T-helper 1 cell treated with Interleukin-12 subunit alpha and Interleukin-12 subunit beta and Interleukin-4 antibody, amounts not matched to agents 30 ng/mL and 1 ng/mL, for 36 hours (primary cell): ENCODE data around the gene TTC21A. TPM values are rescaled to one million over a fixed set of nuclear protein-coding genes. Genes with fewer than 3 reads are reported as not detected.

Experiments used
- intact Hi-C: fragments of 100-400 bp; cut with micrococcal nuclease; formaldehyde crosslinking; loops from one replicate; pipeline ENCODE4 v1.15.1; 2024
- total RNA-seq: library from RNA; stranded (reverse); gene quantifications from 2 replicates; pipeline ENCODE4 v1.2.3, GENCODE V29; 2022

Gene TTC21A
- total RNA-seq, 1 donor from 2014 or later, result 5.1 TPM

DNA sequence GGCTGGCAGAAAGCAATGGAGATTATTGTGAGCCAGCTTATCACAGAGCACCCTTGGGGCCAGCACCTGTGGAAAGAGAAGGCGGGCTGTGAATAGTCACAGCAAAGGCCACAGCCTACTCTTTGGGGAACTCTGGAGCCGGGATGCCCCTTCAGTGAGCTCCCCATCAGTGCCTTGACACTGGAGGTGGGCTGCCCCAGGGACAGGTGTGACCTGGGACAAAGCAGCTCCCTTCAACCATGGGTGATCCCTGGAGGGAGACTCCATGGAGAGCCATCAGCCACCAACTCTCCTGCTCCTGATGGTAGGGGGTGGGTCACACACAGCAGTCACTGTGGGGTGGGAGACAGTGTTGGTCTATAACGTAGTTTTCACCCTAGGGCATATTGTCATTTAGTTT is 5.8 kb downstream of the TTC21A start:
- intact Hi-C loops, result no loop called here

DNA sequence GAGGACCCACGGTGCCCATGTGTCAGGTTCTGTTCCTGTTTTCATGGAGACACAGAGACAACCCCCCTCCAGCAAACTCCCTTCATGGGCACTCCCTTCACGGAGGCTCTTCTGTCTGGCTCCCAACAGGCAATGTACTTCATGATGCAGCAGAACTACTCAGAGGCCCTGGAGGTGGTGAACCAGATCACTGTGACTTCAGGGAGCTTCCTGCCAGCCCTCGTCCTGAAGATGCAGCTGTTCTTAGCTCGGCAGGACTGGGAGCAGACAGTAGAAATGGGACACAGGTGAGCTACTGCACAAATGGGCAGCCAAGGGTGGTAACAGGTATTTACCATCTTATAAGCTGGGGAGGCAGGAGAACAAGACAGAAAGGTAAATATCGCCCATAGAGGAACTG is 7.0 kb downstream of the TTC21A start:
- intact Hi-C loops, result no loop called here

DNA sequence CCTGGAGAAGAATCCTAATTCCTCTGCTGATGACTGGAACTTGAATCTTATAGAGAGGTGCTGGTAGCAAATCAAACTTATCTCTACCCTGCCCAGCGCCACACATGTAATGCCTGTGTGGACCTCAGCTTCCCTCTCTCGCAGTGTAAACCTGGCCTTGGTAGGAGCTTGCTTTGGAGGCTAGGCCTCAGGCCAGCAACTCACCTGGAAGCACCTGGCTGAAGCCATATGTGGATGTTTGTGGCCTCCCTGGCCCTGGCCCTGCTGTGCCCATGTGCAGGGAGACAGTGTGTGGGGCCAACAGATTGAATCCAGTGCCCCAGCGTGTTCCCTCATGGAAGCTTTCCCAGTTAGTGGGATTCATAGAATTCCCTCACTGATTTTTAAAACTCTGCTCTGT is 8.4 kb downstream of the TTC21A start:
- intact Hi-C loops, result no loop called here

DNA sequence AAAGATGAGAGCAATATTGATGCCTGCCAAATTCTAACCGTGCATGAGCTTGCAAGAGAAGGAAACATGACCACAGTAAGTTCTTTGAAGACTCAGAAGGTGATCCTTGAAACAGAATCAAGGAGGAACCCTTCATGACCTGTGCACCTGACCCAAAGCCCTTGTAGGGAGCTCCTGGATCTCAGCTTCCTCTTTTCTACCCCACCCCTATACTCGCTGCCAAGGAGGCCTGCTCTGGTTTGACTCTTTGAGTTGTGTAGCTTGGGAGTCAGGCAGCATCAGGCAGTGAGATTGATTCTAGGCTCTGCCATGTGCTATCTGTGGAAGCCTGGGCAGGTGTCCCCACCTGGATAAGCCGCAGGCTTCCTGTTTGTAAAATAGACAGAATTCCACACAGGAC is 10.6 kb downstream of the TTC21A start:
- intact Hi-C loops, result no loop called here

DNA sequence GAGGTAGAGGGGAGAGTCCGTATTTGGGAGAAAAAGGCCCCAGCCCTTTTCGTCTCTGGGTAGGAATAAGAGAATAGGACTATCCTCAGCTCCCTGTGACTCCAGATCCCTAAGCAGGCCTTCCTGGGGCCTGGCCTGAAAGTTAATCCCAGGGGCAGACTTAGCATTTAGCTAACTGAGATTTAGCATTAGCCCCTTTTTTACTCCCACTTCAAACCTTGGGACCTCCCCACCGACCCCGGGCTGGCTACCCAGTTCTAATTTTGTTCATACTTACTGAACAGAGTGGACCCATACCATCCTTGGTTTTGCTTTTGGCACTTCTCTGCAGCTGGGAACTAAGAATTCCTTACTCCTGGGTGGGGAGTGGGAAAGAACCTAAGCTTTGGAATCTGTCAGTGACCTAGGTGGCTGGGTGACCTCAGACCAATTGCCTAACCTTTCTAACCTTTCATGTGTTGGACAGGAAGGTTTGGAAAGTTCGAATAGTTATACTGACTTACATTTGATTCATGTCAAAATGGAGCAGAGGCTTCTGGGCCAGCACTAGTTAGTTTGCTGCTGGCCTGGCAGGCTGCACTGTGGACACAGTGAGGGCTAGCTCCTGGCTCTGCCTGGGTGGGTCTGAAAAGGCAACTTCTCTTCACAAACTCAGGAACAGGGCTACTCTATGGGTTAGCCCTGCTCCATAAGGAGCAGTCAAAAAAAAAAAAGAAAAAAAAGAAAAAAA is 11.6 kb downstream of the TTC21A start:
- intact Hi-C loops, result no loop called here

DNA sequence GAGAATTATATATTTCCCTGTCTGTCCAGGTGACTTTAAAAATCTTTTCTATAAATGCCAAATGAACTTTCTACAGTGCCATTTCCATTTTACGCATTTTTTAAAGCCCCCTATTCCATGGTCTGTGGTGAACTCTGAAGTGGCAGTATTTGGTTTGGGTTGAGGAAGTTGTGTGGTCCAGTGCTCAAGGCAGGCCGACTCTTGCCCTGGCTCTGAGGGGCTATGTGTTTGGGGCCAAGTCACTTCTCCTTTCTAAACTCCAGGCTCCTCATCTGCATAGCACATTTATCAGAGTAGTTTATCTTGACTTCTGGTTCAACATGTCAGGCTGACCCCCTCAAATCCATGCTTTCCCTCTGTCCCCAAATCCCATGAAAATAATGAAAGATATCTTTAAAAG is 14.1 kb downstream of the TTC21A start:
- intact Hi-C loops, result no loop called here

DNA sequence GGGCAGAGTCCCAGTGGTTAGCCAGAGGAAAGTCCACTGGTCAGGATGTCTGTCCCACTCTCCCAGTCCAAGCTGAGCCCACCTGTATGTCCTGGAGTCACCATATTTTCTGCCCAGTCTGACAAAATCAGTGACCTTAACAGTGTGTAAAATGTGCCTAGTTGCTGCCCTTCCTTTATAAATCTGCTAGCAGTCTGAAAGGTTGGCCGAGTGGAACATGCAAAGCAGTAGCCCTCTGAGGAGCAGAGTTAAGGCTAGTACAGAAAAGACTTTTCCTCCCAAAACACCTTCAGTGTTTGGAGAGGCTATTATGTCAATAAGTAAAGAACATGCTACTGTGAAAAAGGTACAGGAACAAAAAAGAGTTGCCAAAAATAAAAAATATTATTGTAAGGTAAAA is 15.3 kb downstream of the TTC21A start:
- intact Hi-C loops, result no loop called here

DNA sequence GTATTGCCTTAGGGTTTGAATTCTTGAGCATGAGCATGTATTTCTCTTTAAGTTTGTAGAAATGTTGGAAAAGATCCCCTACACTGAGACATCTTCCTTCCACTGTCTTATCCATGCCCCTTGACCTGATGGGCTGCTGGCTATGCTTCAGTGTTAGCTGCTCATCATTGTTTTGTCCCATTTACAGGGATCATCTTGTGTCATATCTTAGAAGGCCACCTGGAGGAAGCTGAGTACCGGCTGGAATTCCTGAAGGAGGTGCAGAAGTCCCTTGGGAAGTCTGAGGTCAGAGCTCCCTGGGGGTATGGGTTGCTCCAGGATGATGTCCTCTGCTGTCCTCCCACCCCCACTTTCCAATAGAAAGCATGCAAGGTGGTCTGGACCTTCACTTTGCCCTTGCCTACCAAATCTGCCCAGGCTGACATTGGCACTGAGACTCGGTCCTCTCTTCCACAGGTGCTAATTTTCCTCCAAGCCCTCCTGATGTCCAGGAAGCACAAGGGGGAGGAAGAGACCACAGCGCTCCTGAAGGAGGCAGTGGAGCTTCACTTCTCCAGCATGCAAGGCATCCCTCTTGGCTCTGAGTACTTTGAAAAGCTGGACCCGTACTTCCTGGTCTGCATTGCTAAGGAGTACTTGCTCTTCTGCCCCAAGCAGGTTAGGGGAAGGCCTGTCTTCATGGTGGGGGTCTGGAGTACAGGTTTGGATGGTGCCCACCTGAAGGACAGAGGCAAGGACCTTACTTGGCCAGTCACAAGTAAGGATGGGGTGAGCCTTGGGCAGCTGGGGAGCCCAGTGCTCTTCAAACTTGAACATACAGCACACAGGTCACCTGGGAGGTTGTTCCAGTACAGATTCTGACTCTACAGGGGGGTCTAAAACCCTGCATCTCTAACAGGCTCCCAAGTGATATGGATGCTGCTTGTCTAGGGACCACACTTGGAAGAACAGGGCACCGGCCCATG is 17.7 kb downstream of the TTC21A start:
- intact Hi-C loops, result no loop called here

DNA sequence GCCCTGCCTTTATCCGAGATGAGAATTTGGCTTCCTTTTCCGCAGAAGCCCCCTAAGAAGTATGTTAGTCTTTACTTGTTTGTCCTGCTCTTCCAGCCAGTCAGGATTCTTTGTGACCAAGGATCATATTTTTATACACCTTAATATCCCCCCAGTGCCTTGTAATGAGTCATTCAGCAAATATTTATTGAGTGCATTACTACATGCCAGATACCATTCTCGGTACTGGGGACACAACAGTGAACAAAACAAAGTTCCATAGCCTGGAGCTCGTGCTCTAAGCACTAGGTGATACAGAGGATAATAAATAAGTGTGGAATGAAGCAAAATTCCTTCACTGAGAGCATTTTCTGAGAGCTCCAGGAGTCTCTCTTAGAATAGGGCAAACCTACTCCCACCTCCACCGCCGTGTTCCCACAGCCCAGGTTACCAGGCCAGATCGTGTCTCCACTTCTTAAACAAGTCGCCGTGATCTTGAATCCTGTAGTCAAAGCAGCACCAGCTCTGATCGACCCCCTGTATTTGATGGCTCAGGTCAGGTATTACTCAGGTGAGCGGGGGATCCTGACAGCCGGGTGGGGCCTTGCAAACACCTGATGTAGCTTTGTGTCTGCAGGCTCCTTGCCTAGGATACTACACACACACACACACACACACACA is 18.5 kb downstream of the TTC21A start:
- intact Hi-C loops, result loop anchor here (1.0 kb wide), 1 partner anchor 162 kb away; no protein-coding TSS in a partner anchor

DNA sequence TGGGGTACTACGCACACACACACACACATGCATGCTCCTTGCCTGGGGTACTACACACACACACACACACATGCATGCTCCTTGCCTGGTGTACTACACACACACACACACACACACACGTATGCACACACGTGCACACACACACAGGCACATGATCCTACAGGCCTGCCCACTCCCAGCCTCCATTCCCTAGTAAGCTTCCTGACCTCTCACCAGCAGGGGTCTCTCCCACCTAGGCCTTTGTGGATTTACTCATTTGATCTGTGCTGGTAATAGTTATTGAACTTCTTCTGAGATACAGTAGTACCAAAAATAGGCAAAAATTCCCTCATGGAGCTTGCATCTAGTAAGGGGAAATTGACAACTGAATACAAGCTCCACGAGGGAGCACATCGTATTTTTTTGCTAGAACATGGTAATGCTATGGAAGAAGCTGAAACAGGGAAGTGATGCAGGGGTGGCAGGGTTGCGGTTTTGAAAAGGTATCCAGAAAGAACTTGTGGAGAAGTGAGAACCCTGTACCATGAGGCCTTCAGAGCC is 19.1 kb downstream of the TTC21A start:
- intact Hi-C loops, result loop anchor here (1.0 kb wide), 1 partner anchor 162 kb away; no protein-coding TSS in a partner anchor

DNA sequence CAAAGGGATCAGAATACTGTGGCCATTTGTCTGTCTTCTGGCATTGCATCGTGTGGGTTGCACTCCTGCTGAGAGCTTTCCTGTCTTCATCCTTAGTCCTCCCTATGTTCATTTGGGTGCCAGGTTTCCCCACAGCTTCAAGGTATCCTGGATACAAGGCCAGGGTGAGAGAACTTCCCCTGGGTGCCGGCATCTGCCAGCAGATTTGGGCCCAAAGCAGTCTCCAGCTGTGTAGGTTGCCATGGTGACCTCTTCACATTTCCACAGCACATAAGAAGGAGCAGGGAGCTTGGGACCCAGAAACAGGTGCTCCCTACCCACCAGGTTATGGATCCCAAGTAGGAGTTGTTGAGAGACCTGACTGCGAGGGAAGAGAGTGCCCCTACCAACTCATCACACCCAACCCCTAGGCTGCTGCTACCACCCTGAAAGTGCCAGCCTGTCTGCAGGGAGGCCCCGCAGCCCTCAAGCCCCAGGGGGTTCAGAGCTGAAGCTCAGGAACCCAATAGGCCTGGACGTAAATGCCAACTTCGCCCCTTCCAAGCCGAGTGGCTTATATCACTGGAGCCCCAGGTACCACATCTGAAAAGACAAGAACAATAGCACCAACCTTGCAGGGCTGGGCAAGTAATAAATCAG is 19.9 kb downstream of the TTC21A start:
- intact Hi-C loops, result no loop called here

DNA sequence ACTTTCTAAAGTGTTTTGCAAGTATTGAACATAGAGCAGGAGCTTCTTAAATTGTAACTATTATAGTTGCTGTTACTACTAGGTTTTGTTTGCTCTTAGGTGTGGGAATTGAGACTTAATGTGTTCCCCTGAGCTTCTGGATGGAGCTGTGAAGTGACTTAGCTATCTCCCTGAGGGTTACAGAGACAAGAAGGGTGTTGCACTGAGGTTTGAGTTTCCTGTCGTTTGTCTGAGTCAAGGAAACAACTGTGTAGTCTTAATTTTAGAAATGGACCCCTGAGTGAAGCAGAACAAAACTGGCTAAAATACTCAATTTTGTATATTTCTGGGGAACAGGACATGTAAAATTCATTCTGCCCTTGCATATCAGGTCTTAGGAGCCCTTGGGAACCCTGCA is 20.4 kb downstream of the TTC21A start:
- intact Hi-C loops, result loop anchor here (1.0 kb wide), 2 partner anchors 19 to 20 kb away; no protein-coding TSS in a partner anchor

DNA sequence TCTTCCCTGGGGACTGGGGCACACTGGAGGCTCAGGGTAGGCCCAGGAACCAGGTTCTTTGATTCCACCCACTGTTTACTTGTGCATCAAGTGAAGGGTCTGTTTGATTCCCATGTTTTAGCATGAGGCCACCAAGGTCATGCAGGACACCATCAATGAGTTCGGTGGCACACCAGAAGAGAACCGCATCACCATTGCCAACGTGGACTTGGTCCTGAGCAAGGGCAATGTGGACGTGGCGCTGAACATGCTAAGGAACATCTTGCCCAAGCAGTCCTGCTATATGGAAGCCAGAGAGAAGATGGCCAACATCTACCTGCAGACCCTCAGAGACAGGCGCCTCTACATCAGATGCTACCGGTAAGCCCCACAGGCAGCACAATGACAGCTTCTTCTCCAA is 21.5 kb downstream of the TTC21A start:
- intact Hi-C loops, result loop anchor here (1.0 kb wide), 2 partner anchors 18 to 21 kb away; no protein-coding TSS in a partner anchor

DNA sequence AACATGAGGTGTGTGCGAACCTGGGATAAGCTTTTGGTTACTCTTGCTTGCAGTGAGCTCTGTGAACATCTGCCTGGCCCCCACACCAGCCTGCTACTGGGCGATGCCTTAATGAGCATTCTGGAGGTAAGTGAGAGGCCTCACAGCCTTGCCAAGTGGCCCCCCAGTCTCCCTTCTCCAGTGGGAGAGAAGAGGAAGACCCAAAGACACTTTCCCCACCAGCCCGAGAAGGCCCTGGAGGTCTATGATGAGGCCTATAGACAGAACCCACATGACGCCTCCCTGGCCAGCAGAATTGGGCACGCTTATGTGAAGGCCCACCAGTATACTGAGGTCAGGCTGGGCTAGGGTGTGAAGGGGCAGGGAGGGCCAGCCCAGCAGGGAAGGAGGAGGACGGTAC is 22.5 kb downstream of the TTC21A start:
- intact Hi-C loops, result no loop called here

DNA sequence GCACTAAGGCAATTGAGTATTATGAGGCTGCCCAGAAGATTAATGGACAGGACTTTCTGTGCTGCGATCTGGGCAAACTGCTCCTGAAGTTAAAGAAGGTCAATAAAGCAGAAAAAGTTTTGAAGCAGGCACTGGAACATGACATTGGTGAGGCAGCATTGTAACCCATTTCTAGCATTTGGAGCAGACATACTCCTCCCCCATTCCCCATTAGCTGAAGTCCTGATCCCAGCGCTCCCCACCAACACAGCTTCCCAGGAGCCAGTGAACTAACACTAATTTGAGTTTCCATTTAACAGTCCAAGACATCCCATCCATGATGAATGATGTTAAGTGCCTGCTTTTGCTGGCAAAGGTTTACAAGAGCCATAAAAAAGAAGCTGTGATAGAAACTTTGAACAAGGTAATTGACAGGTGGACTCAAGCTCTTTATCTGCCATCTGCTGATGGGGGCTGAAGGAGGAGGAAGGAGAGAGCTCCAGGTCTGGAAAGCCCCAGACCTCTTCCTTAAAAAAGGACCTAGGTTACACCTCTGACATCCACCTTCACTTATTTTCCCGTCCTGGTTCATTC is 23.3 kb downstream of the TTC21A start:
- intact Hi-C loops, result no loop called here

DNA sequence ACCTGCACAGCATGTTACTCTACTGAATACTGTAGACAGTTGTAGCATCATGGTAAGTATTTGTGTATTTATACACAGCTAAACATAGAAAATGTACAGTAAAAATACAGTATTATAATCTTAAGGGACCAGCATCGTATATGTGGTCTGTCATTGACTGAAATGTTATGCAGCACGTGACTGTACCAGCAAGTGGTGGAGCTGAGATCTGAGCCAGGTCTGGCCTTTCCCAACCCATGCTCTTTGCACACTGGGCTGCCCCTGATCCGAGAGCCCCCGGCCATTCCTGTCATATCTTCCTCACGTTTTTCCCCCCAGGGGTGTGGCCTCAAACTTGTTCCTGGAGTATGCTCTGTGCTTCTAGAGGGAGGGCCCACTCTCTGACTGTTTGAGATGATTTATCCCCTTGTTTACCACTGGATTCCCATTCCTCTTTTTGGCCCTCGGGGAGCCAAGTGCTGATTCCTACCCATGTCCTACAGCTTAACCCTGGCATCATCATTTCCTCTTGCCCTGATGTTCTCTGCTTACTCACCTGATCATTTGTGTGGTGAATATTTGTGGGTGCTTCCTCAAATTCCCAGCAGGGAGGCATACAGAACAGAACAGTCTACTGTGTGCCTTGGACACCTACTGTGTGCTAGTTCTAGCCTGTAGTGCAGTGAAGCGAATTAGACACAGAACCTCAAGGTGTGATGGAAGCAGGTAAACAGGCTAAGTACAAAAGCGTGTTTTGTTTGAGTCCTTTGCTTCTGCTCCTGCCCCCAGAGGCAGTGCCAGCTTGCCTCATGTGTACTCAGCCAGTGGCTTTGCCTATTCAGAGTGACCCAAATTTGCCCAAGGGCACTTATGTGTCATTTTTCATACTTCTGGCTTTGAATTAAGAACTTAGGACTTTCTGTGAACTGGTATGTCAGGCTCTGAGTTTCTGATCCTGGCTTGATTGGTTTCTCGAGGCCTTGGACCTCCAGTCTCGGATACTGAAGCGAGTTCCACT is 24.9 kb downstream of the TTC21A start:
- intact Hi-C loops, result no loop called here

DNA sequence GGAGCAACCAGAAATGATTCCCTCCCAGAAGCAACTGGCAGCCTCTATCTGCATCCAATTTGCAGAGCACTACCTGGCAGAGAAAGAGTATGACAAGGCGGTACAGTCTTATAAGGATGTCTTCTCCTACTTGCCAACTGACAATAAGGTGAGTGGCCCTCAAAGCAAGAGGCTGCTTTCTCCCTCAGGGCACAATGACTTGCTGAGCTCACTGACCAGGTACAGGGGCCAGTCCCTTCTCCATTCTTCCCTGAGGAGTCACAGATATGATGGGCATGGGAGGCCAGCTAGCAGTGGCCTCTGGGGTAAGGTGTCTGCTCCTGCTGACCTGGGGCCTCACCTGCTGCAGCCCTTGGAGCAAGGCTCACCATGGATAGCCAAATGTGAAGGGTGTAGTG is 25.6 kb downstream of the TTC21A start:
- intact Hi-C loops, result no loop called here

DNA sequence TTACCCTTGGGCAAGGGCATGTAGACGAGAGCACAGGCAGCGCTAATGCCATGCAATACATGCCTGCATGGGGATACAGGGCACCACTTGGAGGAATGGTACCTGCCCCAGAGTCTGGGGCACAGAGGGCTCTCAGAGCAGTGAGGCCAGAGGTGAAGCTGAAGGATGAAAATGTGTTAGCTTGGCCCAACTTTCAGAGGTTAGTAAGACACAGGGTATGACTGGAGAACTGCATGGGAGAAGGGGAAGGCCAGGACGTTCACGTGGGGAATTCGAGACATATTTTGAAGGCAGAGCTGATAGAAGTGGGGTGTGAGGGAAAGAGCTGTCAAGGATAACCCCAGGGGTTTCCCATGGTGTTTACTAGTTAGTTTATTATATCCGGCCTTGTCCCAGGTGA is 26.3 kb downstream of the TTC21A start:
- intact Hi-C loops, result no loop called here

DNA sequence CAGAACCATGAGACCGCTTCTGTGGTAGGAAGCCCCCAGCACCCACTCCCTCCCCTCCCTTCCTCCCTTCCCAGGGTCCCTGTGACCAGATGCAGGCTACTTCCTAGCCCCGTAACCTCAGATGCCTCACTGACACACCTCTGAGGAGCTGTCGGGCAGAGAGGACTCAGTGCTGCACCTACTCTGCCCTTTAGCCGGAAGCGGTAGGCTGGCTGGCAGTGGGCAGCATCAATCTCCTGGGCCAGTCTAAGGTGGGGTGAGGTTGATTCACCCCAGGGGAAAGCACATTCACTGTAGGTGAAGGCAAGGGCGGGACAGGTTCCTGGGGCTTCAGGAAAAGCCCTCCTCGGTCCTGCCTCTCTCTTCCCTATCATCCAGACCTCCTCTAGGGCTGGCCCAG is 26.8 kb downstream of the TTC21A start:
- intact Hi-C loops, result no loop called here
